ENCODE measurements around the gene PYM1. TPM values are rescaled to one million over a fixed set of nuclear protein-coding genes. Genes with fewer than 3 reads are reported as not detected.

PYM1 gene
- total and polyA plus RNA-seq, 2 of the 13 experiments (the other 11 are each of a cell fraction or from before 2014, with no cell fraction given), result 44.0 to 51.8 TPM

GRCh38 chr12:55940065-55940732, 12.5 kb upstream of the PYM1 start:
- BruUV-seq (replicated peaks), result no TSS peak
- Histone ChIP-seq H3K4me2 (ENCODE audit: low read depth, low read length) (peak overlapping the region; percentile 68), H3K27me3 (ENCODE audit: control insufficient read depth in 1 of 2, insufficient read depth in 2 of 2, low read length in 2 of 2) (no peaks in the 10 kb centered on the region), H4K20me1 (ENCODE audit: insufficient read depth, low read length) (no peaks in the 10 kb centered on the region), H3K79me2 (ENCODE audit: insufficient read depth, low read length) (no peaks in the 10 kb centered on the region), H3K4me3 (replicated peaks in 1 of 3; ENCODE audit: insufficient read depth in 1 of 3, low read depth in 2 of 3, low read length in 3 of 3) (peak overlapping the region in 1 of 3 experiments; percentile 45; a peak in 2 of 6 replicates), H3K36me3 (replicated peaks in 1 of 2; ENCODE audit: control insufficient read depth in 1 of 2, insufficient read depth in 2 of 2, low read length in 2 of 2) (no peaks in the 10 kb centered on the region), H2AFZ (ENCODE audit: low read length) (peak overlapping the region; percentile 43), H3K4me1 (ENCODE audit: insufficient read depth, low read length) (peaks cover 11% of the 10 kb centered on the region), H3K9me3 (ENCODE audit: low read length) (no peaks in the 10 kb centered on the region), H3K27ac (ENCODE audit: extremely low read length, insufficient read depth, low read length) (no peak overlapping the region), H3K9ac (ENCODE audit: insufficient read depth, low read depth, low read length) (no peak overlapping the region; the same call in 1 of the 2 replicates)
- intact Hi-C loops (cut with micrococcal nuclease; ENCODE audit: unreplicated experiment), result no loop called here
- in situ Hi-C loops (cut with HindIII; ENCODE audit: extremely low pct_ligation_motif_present, low pct_unique_long_range_greater_than_20kb), result no loop called here
- ATAC-seq (peak; percentile 97), DNase-seq (ENCODE audit: low spot score) (peak; percentile 69), FAIRE-seq (peak; percentile 85)
- POLR2A ChIA-PET, result interaction anchor here (1.0 to 2.0 kb wide), 5 partner anchors 13 to 122 kb away, joined by 3 to 12 read pairs (median 6); partner anchors contain the start of genes DNAJC14, ORMDL2, PYM1 and RAB5B
- CTCF ChIA-PET (ENCODE audit: low intra/inter-chr PET ratio, low total read pairs), result interaction anchor here (1.3 to 1.5 kb wide), 3 partner anchors 9 to 202 kb away, joined by 5 to 15 read pairs (median 8); partner anchors contain the start of genes DGKA and PYM1
- 21% methylated on average over 13 of the region's 18 CpGs for WGBS (ENCODE audit: low lambda C conversion rate)
- TF ChIP-seq SAFB2 (CRISPR knock-in tag; IDR thresholded peaks at IDR 0.05; ENCODE audit: borderline replicate concordance, low read depth), result no peak
- no peak for TF ChIP-seq PCBP1 (IDR thresholded peaks at IDR 0.05; ENCODE audit: borderline replicate concordance, low read depth, low read length)
- TF ChIP-seq TCF7L2 (IDR thresholded peaks at IDR 0.05; ENCODE audit: low read depth, low read length), result no peak
- TF ChIP-seq HNF4A (CRISPR knock-in tag; IDR thresholded peaks at IDR 0.05), result no peak
- no peak for TF ChIP-seq ZNF576 (CRISPR knock-in tag; IDR thresholded peaks at IDR 0.05)
- no peak for TF ChIP-seq DZIP1 (CRISPR knock-in tag; IDR thresholded peaks at IDR 0.05)
- TF ChIP-seq ZNF501 (CRISPR knock-in tag; IDR thresholded peaks at IDR 0.05), result 0 out of 2 replicates have a peak, but pooled peaks have one; percentile 36
- peak; percentile 29; the same call in 1 of the 2 replicates for TF ChIP-seq FOSL2 (CRISPR knock-in tag; IDR thresholded peaks at IDR 0.05)
- TF ChIP-seq ZBTB43 (CRISPR knock-in tag; conservative IDR thresholded peaks at IDR 0.05), result no peak
- TF ChIP-seq FOXO1 (CRISPR knock-in tag; IDR thresholded peaks at IDR 0.05), result peak; percentile 21; the same call in 1 of the 2 replicates
- no peak for TF ChIP-seq ZNF333 (CRISPR knock-in tag; IDR thresholded peaks at IDR 0.05; ENCODE audit: borderline replicate concordance)
- TF ChIP-seq TCF7 (IDR thresholded peaks at IDR 0.05; ENCODE audit: low read depth), result no peak
- TF ChIP-seq KAT8 (CRISPR knock-in tag; IDR thresholded peaks at IDR 0.05), result no peak
- TF ChIP-seq ZIK1 (CRISPR knock-in tag; IDR thresholded peaks at IDR 0.05; ENCODE audit: borderline replicate concordance, low read depth), result no peak
- TF ChIP-seq MXI1 (IDR thresholded peaks at IDR 0.05; ENCODE audit: borderline replicate concordance, low read depth, low read length), result peak; percentile 22; the same call in 1 of the 3 replicates
- TF ChIP-seq EHMT2 (IDR thresholded peaks at IDR 0.05; ENCODE audit: borderline replicate concordance, low read depth, low read length), result no peak
- no peak for TF ChIP-seq ZFYVE20 (CRISPR knock-in tag; IDR thresholded peaks at IDR 0.05; ENCODE audit: borderline replicate concordance, low read depth)
- TF ChIP-seq ATF7-NPFF (CRISPR knock-in tag; IDR thresholded peaks at IDR 0.05; ENCODE audit: low read depth), result no peak
- no peak for TF ChIP-seq CBX5 (CRISPR knock-in tag; IDR thresholded peaks at IDR 0.05; ENCODE audit: borderline replicate concordance)
- peak; percentile 77 for TF ChIP-seq XRCC5 (optimal IDR thresholded peaks at IDR 0.05; ENCODE audit: low read length)

Measured in HepG2 (cell line).